Loucy (cell line): ENCODE measurements around the gene TDRD1.

Experiments
- CTCF ChIP-seq: fragments of 200-600 bp; sonication (generic); conservative IDR thresholded peaks from 2 replicates; pipeline ENCODE4 v1.5.1; 2014; ENCODE audit warnings: mild to moderate bottlenecking, antibody characterized with exemption, low read length
- EZH2phosphoT487 ChIP-seq: fragments of 200-600 bp; IDR thresholded peaks from 2 replicates; pipeline ENCODE4 v1.6.1; 2018; ENCODE audit warnings: antibody characterized with exemption, mild to moderate bottlenecking, moderate library complexity, borderline replicate concordance

- TF ChIP-seq CTCF (no peak), EZH2phosphoT487 (no peak)
Observed at GRCh38 chr10:114258274-114258840, 79.2 kb downstream of the TDRD1 start.
